ENCODE measurements around the gene AGAP2.

DNA sequence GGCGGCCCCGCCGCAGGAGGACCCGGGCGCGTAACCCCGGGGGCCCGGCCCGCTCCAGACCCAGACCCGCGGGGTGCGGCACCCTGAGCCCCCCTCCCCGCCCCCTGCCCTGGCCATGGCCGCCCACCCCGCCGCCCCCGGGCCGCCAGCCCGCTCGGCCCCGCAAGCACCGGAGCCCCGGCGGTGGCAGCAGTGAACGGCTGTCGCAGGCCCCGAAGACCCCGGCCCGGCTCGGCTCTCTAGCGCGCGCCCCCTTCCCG lies 16.6 kb upstream of the AGAP2 start:
- TF ChIP-seq KLF16 (tag by site-specific recombination; IDR thresholded peaks at IDR 0.05) (no peak), GLI4 (tag by site-specific recombination; IDR thresholded peaks at IDR 0.05) (no peak), ZNF140 (tag by site-specific recombination; IDR thresholded peaks at IDR 0.05) (no peak), ZNF510 (tag by site-specific recombination; IDR thresholded peaks at IDR 0.05; ENCODE audit: insufficient replicate concordance) (no peak)
- TF ChIP-seq, protein P1, sequence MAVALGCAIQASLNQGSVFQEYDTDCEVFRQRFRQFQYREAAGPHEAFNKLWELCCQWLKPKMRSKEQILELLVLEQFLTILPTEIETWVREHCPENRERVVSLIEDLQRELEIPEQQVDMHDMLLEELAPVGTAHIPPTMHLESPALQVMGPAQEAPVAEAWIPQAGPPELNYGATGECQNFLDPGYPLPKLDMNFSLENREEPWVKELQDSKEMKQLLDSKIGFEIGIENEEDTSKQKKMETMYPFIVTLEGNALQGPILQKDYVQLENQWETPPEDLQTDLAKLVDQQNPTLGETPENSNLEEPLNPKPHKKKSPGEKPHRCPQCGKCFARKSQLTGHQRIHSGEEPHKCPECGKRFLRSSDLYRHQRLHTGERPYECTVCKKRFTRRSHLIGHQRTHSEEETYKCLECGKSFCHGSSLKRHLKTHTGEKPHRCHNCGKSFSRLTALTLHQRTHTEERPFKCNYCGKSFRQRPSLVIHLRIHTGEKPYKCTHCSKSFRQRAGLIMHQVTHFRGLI (tag by site-specific recombination; IDR thresholded peaks at IDR 0.05) = no peak
